ENCODE results near the gene KRT81. TPM values are rescaled to one million over a fixed set of nuclear protein-coding genes. Genes with fewer than 3 reads are reported as not detected.
A peak's percentile ranks its signal among the peaks of the same experiment; 100 is the strongest.

KRT81 gene
- total RNA-seq, 2 experiments from 2014 or later = not detected

- ATAC-seq (no peak), DNase-seq (no peak)
- H3K27ac Mint-ChIP-seq = no peak overlapping the region
- intact Hi-C loops (cut with micrococcal nuclease) = no loop called here
- POLR2A ChIA-PET = interaction anchor here (1.0 kb wide), 1 partner anchor 56 kb away, joined by 3 read pairs; no protein-coding TSS in a partner anchor
- no peak overlapping the region for H3K4me3 Mint-ChIP-seq
- peaks cover 3% of the 10 kb centered on the region for H3K4me1 Mint-ChIP-seq (ENCODE audit: low read depth)
- TF ChIP-seq, protein P1, sequence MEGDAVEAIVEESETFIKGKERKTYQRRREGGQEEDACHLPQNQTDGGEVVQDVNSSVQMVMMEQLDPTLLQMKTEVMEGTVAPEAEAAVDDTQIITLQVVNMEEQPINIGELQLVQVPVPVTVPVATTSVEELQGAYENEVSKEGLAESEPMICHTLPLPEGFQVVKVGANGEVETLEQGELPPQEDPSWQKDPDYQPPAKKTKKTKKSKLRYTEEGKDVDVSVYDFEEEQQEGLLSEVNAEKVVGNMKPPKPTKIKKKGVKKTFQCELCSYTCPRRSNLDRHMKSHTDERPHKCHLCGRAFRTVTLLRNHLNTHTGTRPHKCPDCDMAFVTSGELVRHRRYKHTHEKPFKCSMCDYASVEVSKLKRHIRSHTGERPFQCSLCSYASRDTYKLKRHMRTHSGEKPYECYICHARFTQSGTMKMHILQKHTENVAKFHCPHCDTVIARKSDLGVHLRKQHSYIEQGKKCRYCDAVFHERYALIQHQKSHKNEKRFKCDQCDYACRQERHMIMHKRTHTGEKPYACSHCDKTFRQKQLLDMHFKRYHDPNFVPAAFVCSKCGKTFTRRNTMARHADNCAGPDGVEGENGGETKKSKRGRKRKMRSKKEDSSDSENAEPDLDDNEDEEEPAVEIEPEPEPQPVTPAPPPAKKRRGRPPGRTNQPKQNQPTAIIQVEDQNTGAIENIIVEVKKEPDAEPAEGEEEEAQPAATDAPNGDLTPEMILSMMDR (IDR thresholded peaks at IDR 0.05) = no peak
- no peaks in the 10 kb centered on the region for H3K9me3 Mint-ChIP-seq
- CTCF ChIA-PET = interaction anchor here (1.1 to 4.6 kb wide), 5 partner anchors 16 to 670 kb away, joined by 3 to 28 read pairs (median 4); no protein-coding TSS in a partner anchor
- H3K36me3 Mint-ChIP-seq (ENCODE audit: low read depth) = no peaks in the 10 kb centered on the region
- H3K27me3 Mint-ChIP-seq = peaks cover 50% of the 10 kb centered on the region
Observed at GRCh38 chr12:52311285-52311648, 19.9 kb upstream of the KRT81 start.

- TF ChIP-seq, protein P1 (IDR thresholded peaks at IDR 0.05) = no peak
- Mint-ChIP-seq H3K9me3 (no peaks in the 10 kb centered on the region), H3K4me1 (ENCODE audit: low read depth) (peaks cover 3% of the 10 kb centered on the region), H3K27ac (no peak overlapping the region), H3K4me3 (no peak overlapping the region), H3K27me3 (peaks cover 52% of the 10 kb centered on the region), H3K36me3 (ENCODE audit: low read depth) (no peaks in the 10 kb centered on the region)
- ChIA-PET CTCF (interaction anchor here (0.9 to 4.6 kb wide), 5 partner anchors 17 to 670 kb away, joined by 3 to 28 read pairs (median 5); no protein-coding TSS in a partner anchor), POLR2A (no interaction called here)
- ATAC-seq = no peak
- no peak for DNase-seq
- intact Hi-C loops (cut with micrococcal nuclease) = no loop called here
Observed at GRCh38 chr12:52310622-52311284, 19.4 kb upstream of the KRT81 start.

DNA sequence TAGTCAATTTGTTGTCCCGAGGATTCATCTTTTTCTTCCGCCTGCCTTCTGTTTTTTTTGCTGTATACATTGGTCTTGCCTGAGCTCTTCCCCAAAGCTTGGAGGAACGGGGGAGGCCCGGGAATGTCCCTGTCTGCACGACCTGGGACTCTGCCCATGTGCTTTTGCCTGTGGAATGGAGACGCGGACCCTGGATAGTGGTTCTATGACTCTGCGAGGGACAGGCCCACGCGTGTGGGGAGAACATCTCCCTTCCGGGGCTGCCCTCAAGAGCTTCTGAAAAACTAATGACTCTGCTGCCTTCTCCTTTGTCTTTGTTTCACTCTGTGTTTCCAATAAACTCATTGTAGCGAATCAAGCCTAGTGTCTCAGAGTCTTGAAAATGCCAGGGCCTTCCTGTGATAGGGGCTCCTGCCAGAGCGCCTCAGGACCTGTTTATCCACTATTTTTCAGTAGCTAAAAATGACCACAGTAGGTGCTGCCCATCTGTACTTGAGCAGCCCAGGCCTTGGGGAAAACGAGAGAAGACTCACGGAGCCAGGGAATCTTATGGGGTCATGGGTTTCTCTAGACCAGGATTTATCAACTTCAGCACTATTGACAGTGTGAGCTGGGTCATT is 17.6 kb upstream of the KRT81 start:
- ChIA-PET POLR2A (no interaction called here), CTCF (interaction anchor here (1.1 to 4.6 kb wide), 4 partner anchors 10 to 140 kb away, joined by 3 to 28 read pairs (median 6); no protein-coding TSS in a partner anchor)
- Mint-ChIP-seq H3K27ac (no peak overlapping the region), H3K9me3 (no peaks in the 10 kb centered on the region), H3K27me3 (peaks cover 56% of the 10 kb centered on the region), H3K4me3 (no peak overlapping the region), H3K4me1 (ENCODE audit: low read depth) (peaks cover 15% of the 10 kb centered on the region), H3K36me3 (ENCODE audit: low read depth) (no peaks in the 10 kb centered on the region)
- no peak for DNase-seq
- TF ChIP-seq, protein P1 (IDR thresholded peaks at IDR 0.05) = peak; percentile 3
- intact Hi-C loops (cut with micrococcal nuclease) = no loop called here
- ATAC-seq = no peak

DNA sequence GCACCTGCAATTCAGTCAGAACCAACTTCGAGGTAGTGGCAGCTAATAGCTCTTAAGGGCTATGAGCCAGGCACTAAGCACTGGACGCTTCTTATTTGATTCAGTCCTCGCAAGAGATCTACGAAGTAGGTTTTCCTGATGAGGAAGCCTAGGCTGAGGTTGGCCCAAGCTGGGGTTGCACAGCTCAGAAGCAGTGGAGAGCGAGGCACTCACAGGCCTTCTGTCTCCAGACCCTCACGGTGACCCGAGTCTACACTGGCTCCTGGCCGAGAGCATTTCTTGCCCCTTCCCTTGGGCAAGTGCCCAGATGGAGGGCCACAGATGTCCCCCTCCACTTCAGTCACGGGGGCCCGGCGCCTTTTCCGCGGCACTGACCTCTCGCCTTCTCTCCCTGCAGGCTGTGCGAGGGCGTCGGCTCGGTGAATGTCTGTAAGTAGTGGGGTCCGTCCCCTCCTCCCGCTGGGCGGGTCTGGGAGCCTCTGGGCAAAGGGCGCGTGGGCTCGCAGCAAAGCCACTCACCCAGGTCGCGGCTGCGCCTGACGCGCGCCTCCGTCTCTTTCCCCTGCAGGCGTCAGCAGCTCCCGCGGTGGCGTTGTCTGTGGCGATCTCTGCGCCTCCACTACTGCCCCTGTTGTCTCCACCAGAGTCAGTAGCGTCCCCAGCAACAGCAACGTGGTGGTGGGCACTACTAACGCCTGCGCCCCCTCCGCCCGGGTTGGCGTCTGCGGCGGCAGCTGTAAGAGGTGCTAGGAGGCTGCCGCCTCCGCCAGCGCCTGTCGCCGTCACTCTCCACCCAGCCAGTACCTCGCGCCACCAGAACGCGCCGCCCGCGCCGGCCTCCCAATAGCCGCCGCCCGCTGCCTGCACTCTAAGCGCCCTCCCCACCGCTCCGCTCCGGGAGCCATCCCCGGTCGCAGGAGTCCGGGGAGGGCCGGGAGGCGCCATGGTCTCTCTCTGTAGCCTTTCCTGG is 16.8 kb upstream of the KRT81 start:
- Mint-ChIP-seq H3K27me3 (peaks cover 54% of the 10 kb centered on the region), H3K9me3 (no peaks in the 10 kb centered on the region), H3K27ac (no peak overlapping the region), H3K4me1 (ENCODE audit: low read depth) (peaks cover 15% of the 10 kb centered on the region), H3K4me3 (peak overlapping the region; percentile 22), H3K36me3 (ENCODE audit: low read depth) (no peaks in the 10 kb centered on the region)
- TF ChIP-seq, protein P1 (IDR thresholded peaks at IDR 0.05) = peak; percentile 25
- DNase-seq (peak; percentile 67), ATAC-seq (peak; percentile 88)
- ChIA-PET POLR2A (no interaction called here), CTCF (interaction anchor here (0.7 to 4.6 kb wide), 9 partner anchors 7 to 187 kb away, joined by 3 to 28 read pairs (median 6); no protein-coding TSS in a partner anchor)
- intact Hi-C loops (cut with micrococcal nuclease) = no loop called here

Measured in activated CD8-positive, alpha-beta T cell treated with anti-CD3 and anti-CD28 coated beads for 36 hours (primary cell).